Measurements from ENCODE around the gene SEMA5A. TPM values are rescaled to one million over a fixed set of nuclear protein-coding genes. Genes with fewer than 3 reads are reported as not detected.

The SEMA5A gene
- total and polyA plus RNA-seq, 2 donors, result 1.2 to 2.5 TPM

DNA sequence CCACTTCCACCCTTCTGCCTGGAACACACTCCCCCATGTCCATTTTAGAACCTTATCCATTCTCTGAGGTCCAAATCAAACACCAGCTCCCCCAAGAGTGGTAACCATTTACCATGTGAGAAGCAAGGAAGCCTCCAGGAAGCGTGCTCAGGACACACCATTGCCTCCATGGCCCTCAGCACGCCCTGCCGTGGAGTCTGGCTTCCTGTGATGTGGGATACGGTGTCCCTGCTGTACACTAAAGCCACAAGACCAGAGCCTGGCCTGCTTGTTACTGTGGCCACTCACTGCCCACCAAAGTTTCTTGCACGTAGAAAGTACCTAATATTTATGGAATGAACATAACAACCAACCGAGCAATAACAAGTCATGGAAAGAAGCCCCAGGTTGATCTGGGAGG lies 151.7 kb downstream of the SEMA5A start:
- no peak overlapping the region for H3K27ac ChIP-seq (ENCODE audit: low read depth in 1 of 2, low read length in 1 of 2)
- no peak for DNase-seq (ENCODE audit: low read depth in 6 of 9, low spot score in 9 of 9)
- H3K4me1 ChIP-seq (ENCODE audit: control insufficient read depth in 2 of 2, insufficient read depth in 2 of 2, low read length in 2 of 2), result no peaks in the 10 kb centered on the region
- WGBS, result 91% methylated on average over 6 of the region's 6 CpGs
- H3K9me3 ChIP-seq (ENCODE audit: control insufficient read depth in 2 of 2, insufficient read depth in 1 of 2, low read length in 1 of 2), result no peaks in the 10 kb centered on the region
- H3K27me3 ChIP-seq (ENCODE audit: control insufficient read depth in 2 of 2, insufficient read depth in 1 of 2, low read length in 1 of 2), result no peaks in the 10 kb centered on the region
- H3K36me3 ChIP-seq (ENCODE audit: control insufficient read depth in 2 of 2, insufficient read depth in 2 of 2, low read length in 1 of 2), result no peaks in the 10 kb centered on the region
- no peak overlapping the region for H3K4me3 ChIP-seq (ENCODE audit: low read length in 2 of 2)

DNA sequence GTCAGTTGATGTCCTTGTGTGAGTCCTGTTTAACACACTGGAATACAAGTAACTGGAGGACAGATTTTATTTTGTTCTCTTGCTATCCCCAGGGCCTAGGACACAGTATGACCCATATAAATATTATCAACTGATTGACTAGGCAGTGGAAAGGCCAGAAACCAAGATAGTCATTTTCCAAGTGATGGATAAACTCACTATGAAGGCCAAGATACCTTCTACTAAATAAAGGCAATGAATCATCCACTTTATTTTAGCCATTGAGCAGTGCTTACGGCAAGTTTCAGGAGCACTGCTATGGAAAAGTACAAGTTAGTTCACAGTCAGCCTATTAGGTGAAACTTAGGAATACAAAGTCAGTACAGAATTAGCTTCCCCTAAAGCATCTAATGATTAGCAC lies 153.2 kb downstream of the SEMA5A start:
- H3K4me1 ChIP-seq (ENCODE audit: control insufficient read depth in 2 of 2, insufficient read depth in 2 of 2, low read length in 2 of 2), result no peaks in the 10 kb centered on the region
- H3K9me3 ChIP-seq (ENCODE audit: control insufficient read depth in 2 of 2, insufficient read depth in 1 of 2, low read length in 1 of 2), result no peaks in the 10 kb centered on the region
- H3K4me3 ChIP-seq (ENCODE audit: low read length in 2 of 2), result no peak overlapping the region
- H3K27me3 ChIP-seq (ENCODE audit: control insufficient read depth in 2 of 2, insufficient read depth in 1 of 2, low read length in 1 of 2), result no peaks in the 10 kb centered on the region
- H3K27ac ChIP-seq (ENCODE audit: low read depth in 1 of 2, low read length in 1 of 2), result no peak overlapping the region
- WGBS, result 94% methylated on average over 1 of the region's 1 CpG
- no peaks in the 10 kb centered on the region for H3K36me3 ChIP-seq (ENCODE audit: control insufficient read depth in 2 of 2, insufficient read depth in 2 of 2, low read length in 1 of 2)
- no peak for DNase-seq (ENCODE audit: low read depth in 6 of 9, low spot score in 9 of 9)

- no peak overlapping the region for H3K27ac ChIP-seq (ENCODE audit: low read depth in 1 of 2, low read length in 1 of 2)
- H3K4me1 ChIP-seq (ENCODE audit: control insufficient read depth in 2 of 2, insufficient read depth in 2 of 2, low read length in 2 of 2), result no peaks in the 10 kb centered on the region
- H3K27me3 ChIP-seq (ENCODE audit: control insufficient read depth in 2 of 2, insufficient read depth in 1 of 2, low read length in 1 of 2), result no peaks in the 10 kb centered on the region
- no peaks in the 10 kb centered on the region for H3K9me3 ChIP-seq (ENCODE audit: control insufficient read depth in 2 of 2, insufficient read depth in 1 of 2, low read length in 1 of 2)
- H3K36me3 ChIP-seq (ENCODE audit: control insufficient read depth in 2 of 2, insufficient read depth in 2 of 2, low read length in 1 of 2), result no peaks in the 10 kb centered on the region
- WGBS, result 94% methylated on average over 4 of the region's 4 CpGs
- DNase-seq (ENCODE audit: low read depth in 6 of 9, low spot score in 9 of 9), result no peak
- no peak overlapping the region for H3K4me3 ChIP-seq (ENCODE audit: low read length in 2 of 2)
These were observed 154.8 kb downstream of the SEMA5A start for GRCh38 chr5:9391080-9391479.

DNA sequence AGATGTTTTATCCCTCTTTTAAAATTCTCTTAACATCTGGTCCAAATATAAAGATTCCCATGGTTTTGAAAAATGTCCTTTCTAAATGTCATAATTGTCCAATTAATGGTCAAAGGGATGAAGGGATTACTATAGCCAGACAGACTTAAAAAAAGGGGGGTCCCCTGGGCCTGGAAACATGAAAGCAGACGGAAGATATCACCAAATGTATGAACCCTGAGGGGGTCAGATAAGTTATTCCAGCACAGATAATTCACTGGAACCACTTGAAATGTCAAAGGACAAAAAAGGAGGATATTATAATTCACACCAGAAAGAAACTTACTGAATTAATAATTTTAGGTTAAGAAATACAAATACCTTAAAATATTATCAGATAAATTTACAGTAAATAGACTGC lies 155.8 kb downstream of the SEMA5A start:
- DNase-seq (ENCODE audit: low read depth in 6 of 9, low spot score in 9 of 9), result no peak
- Histone ChIP-seq H3K4me3 (ENCODE audit: low read length in 2 of 2) (no peak overlapping the region), H3K9me3 (ENCODE audit: control insufficient read depth in 2 of 2, insufficient read depth in 1 of 2, low read length in 1 of 2) (no peaks in the 10 kb centered on the region), H3K4me1 (ENCODE audit: control insufficient read depth in 2 of 2, insufficient read depth in 2 of 2, low read length in 2 of 2) (no peaks in the 10 kb centered on the region), H3K27ac (ENCODE audit: low read depth in 1 of 2, low read length in 1 of 2) (no peak overlapping the region), H3K36me3 (ENCODE audit: control insufficient read depth in 2 of 2, insufficient read depth in 2 of 2, low read length in 1 of 2) (no peaks in the 10 kb centered on the region), H3K27me3 (ENCODE audit: control insufficient read depth in 2 of 2, insufficient read depth in 1 of 2, low read length in 1 of 2) (no peaks in the 10 kb centered on the region)
- WGBS, result 76% methylated on average over 1 of the region's 1 CpG

DNA sequence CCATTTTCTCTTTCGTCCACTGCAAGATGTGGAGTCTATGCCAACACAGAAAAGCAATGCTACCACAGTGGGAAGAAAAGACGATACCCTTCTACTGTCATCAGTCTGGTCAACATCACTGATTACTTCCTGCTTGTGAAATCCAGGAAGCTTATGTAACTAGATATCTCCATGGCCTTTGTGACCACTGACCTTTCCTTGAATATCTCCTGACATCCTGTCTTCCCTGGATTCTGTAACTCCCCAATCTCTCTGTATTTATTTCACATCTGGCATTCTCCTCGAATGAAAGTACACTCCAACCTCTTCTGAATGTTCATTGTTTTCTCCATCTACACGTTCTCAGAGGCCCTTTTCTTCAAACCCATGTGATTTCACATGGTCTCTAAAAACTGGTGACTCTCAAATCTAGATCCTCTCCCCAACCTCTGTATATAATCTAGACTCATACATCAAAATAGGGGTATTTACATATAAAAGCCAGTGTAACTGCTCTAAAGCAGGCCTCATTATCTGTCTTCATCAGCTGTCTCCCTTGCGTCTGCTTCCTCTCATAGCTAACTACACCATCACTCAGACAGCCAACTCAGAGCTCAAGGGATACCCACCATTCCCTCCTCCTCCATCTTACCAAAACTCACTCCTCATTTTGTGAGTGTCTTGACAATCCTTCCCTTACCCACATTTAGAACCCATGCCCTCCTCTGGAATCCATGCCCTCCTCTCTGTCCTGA lies 156.8 kb downstream of the SEMA5A start:
- Histone ChIP-seq H3K4me1 (ENCODE audit: control insufficient read depth in 2 of 2, insufficient read depth in 2 of 2, low read length in 2 of 2) (no peaks in the 10 kb centered on the region), H3K9me3 (ENCODE audit: control insufficient read depth in 2 of 2, insufficient read depth in 1 of 2, low read length in 1 of 2) (no peaks in the 10 kb centered on the region), H3K36me3 (ENCODE audit: control insufficient read depth in 2 of 2, insufficient read depth in 2 of 2, low read length in 1 of 2) (no peaks in the 10 kb centered on the region), H3K27ac (ENCODE audit: low read depth in 1 of 2, low read length in 1 of 2) (no peak overlapping the region), H3K4me3 (ENCODE audit: low read length in 2 of 2) (no peak overlapping the region), H3K27me3 (ENCODE audit: control insufficient read depth in 2 of 2, insufficient read depth in 1 of 2, low read length in 1 of 2) (no peaks in the 10 kb centered on the region)
- no peak for DNase-seq (ENCODE audit: low read depth in 6 of 9, low spot score in 9 of 9)
- 79% methylated on average over 5 of the region's 5 CpGs for WGBS

DNA sequence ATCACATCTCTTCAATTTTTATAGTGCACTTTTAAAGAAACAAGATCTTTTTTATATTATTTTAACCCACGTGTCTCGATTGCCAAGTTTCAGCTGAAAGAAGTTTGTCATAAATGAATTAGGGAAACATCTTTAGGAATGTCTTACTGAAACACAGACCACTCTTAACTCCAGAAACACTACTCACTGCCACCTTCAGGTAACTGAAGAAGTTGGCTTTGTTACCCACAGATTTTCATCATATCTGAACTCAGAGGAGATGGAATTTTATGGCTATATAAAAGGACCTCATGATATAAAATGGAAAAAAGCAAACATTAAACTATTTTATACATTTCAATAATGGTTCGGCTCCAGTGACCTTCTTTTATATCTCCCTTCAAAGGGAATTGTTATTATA lies 158.0 kb downstream of the SEMA5A start:
- H3K36me3 ChIP-seq (ENCODE audit: control insufficient read depth in 2 of 2, insufficient read depth in 2 of 2, low read length in 1 of 2), result no peaks in the 10 kb centered on the region

GRCh38 chr5:9386945-9387344 lies 158.9 kb downstream of the SEMA5A start:
- H3K9me3 ChIP-seq (ENCODE audit: control insufficient read depth in 2 of 2, insufficient read depth in 1 of 2, low read length in 1 of 2), result no peaks in the 10 kb centered on the region
- H3K36me3 ChIP-seq (ENCODE audit: control insufficient read depth in 2 of 2, insufficient read depth in 2 of 2, low read length in 1 of 2), result no peaks in the 10 kb centered on the region
- no peaks in the 10 kb centered on the region for H3K27me3 ChIP-seq (ENCODE audit: control insufficient read depth in 2 of 2, insufficient read depth in 1 of 2, low read length in 1 of 2)
- H3K4me1 ChIP-seq (ENCODE audit: control insufficient read depth in 2 of 2, insufficient read depth in 2 of 2, low read length in 2 of 2), result no peaks in the 10 kb centered on the region
- H3K4me3 ChIP-seq (ENCODE audit: low read length in 2 of 2), result no peak overlapping the region
- no peak overlapping the region for H3K27ac ChIP-seq (ENCODE audit: low read depth in 1 of 2, low read length in 1 of 2)
- no peak for DNase-seq (ENCODE audit: low read depth in 6 of 9, low spot score in 9 of 9)
- 90% methylated on average over 4 of the region's 4 CpGs for whole genome bisulfite sequencing

More for the DNA sequence above, 158.0 kb downstream of the SEMA5A start:
- WGBS, result 90% methylated on average over 3 of the region's 3 CpGs
- Histone ChIP-seq H3K27ac (ENCODE audit: low read depth in 1 of 2, low read length in 1 of 2) (no peak overlapping the region), H3K9me3 (ENCODE audit: control insufficient read depth in 2 of 2, insufficient read depth in 1 of 2, low read length in 1 of 2) (no peaks in the 10 kb centered on the region), H3K4me3 (ENCODE audit: low read length in 2 of 2) (no peak overlapping the region), H3K27me3 (ENCODE audit: control insufficient read depth in 2 of 2, insufficient read depth in 1 of 2, low read length in 1 of 2) (no peaks in the 10 kb centered on the region), H3K4me1 (ENCODE audit: control insufficient read depth in 2 of 2, insufficient read depth in 2 of 2, low read length in 2 of 2) (no peaks in the 10 kb centered on the region)
- no peak for DNase-seq (ENCODE audit: low read depth in 6 of 9, low spot score in 9 of 9)

GRCh38 chr5:9382522-9382921 lies 163.4 kb downstream of the SEMA5A start:
- Histone ChIP-seq H3K27me3 (ENCODE audit: control insufficient read depth in 2 of 2, insufficient read depth in 1 of 2, low read length in 1 of 2) (no peaks in the 10 kb centered on the region), H3K4me1 (ENCODE audit: control insufficient read depth in 2 of 2, insufficient read depth in 2 of 2, low read length in 2 of 2) (no peaks in the 10 kb centered on the region)
- whole genome bisulfite sequencing, result 87% methylated on average over 1 of the region's 1 CpG

DNA sequence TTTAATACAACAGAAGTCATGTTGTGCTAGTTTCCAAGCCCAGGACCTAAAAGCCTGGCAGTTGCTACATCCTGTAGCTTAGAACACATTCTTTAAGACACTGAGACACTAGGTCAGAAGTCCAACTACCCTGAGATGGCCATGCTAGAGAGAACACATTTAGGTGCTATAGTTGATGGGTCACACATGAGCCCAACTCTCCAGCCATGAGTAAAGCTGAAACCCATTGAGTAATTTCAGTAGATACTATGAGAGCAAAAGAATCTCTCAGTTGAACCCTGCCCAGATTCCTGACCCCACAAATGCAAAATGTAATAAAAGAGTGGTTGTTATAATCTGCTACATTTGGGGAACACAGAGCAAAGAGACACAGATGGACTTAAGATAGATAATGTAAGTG lies 164.4 kb downstream of the SEMA5A start:
- DNase-seq (ENCODE audit: low read depth in 6 of 9, low spot score in 9 of 9), result no peak
- H3K27ac ChIP-seq (ENCODE audit: low read depth in 1 of 2, low read length in 1 of 2), result no peak overlapping the region
- no peaks in the 10 kb centered on the region for H3K27me3 ChIP-seq (ENCODE audit: control insufficient read depth in 2 of 2, insufficient read depth in 1 of 2, low read length in 1 of 2)
- H3K9me3 ChIP-seq (ENCODE audit: control insufficient read depth in 2 of 2, insufficient read depth in 1 of 2, low read length in 1 of 2), result no peaks in the 10 kb centered on the region
- no peaks in the 10 kb centered on the region for H3K4me1 ChIP-seq (ENCODE audit: control insufficient read depth in 2 of 2, insufficient read depth in 2 of 2, low read length in 2 of 2)
- H3K36me3 ChIP-seq (ENCODE audit: control insufficient read depth in 2 of 2, insufficient read depth in 2 of 2, low read length in 1 of 2), result no peaks in the 10 kb centered on the region
- no peak overlapping the region for H3K4me3 ChIP-seq (ENCODE audit: low read length in 2 of 2)

More at GRCh38 chr5:9382522-9382921, 163.4 kb downstream of the SEMA5A start:
- no peak overlapping the region for H3K4me3 ChIP-seq (ENCODE audit: low read length in 2 of 2)
- H3K36me3 ChIP-seq (ENCODE audit: control insufficient read depth in 2 of 2, insufficient read depth in 2 of 2, low read length in 1 of 2), result no peaks in the 10 kb centered on the region
- DNase-seq (ENCODE audit: low read depth in 6 of 9, low spot score in 9 of 9), result no peak
- no peak overlapping the region for H3K27ac ChIP-seq (ENCODE audit: low read depth in 1 of 2, low read length in 1 of 2)
- no peaks in the 10 kb centered on the region for H3K9me3 ChIP-seq (ENCODE audit: control insufficient read depth in 2 of 2, insufficient read depth in 1 of 2, low read length in 1 of 2)

Data from thymus (tissue), 11 donors.